H1 (cell line): Measurements from ENCODE around the gene ERP44. TPM values are rescaled to one million over a fixed set of nuclear protein-coding genes. Genes with fewer than 3 reads are reported as not detected.

Experiments
- CTCF ChIA-PET: fragments of 300-600 bp; sonication (Branson Sonifier 250); formaldehyde crosslinking; loops from one replicate; lab custom pipeline; 2021; ENCODE audit not compliant: partially characterized antibody; lab: Charles Lee
- POLR2A ChIA-PET: fragments of 300-600 bp; sonication (Branson Sonifier 250); formaldehyde crosslinking; loops from one replicate; lab custom pipeline; 2021; ENCODE audit warnings: inconsistent platforms; ENCODE audit not compliant: partially characterized antibody; lab: Charles Lee
- DNase-seq, 2 experiments: peaks; one replicate each; pipeline versions ENCODE4 v3.0.0 to v3.0.0-alpha.2; 2010 to 2022; ENCODE audit warnings: low spot score in 2 of 2, low read depth in 1 of 2, mixed read lengths in 1 of 2
- FAIRE-seq: peaks from 2 replicates; lab custom pipeline; 2011; peaks lifted over from hg19 to GRCh38; lab: Jason Lieb, UNC
- H2AFZ ChIP-seq: 2 replicates; pipeline ENCODE4 v1.8.1; 2012; ENCODE audit warnings: low read length, inconsistent platforms
- H2AK5ac ChIP-seq: 2 replicates; pipeline ENCODE4 v1.6.1; 2013; ENCODE audit warnings: low read depth, low read length
- H2BK120ac ChIP-seq: replicated peaks from 2 replicates; pipeline ENCODE3; 2013; ENCODE audit warnings: low read depth, low read length, inconsistent platforms
- H2BK12ac ChIP-seq: 2 replicates; pipeline ENCODE4 v1.6.1; 2013; ENCODE audit warnings: low read depth, low read length
- H2BK15ac ChIP-seq: 2 replicates; pipeline ENCODE4 v1.6.1; 2013; ENCODE audit warnings: low read length
- H2BK20ac ChIP-seq: 2 replicates; pipeline ENCODE4 v1.6.1; 2013; ENCODE audit warnings: low read length
- H2BK5ac ChIP-seq: 2 replicates; pipeline ENCODE4 v1.6.1; 2013; ENCODE audit warnings: low read depth, low read length
- H3K14ac ChIP-seq: 2 replicates; pipeline ENCODE4 v1.6.1; 2013; ENCODE audit warnings: inconsistent platforms; ENCODE audit not compliant: insufficient read length
- H3K18ac ChIP-seq: 2 replicates; pipeline ENCODE4 v1.6.1; 2013; ENCODE audit warnings: low read length; ENCODE audit errors: extremely low read depth
- H3K23ac ChIP-seq: 2 replicates; pipeline ENCODE4 v1.6.1; 2013; ENCODE audit warnings: inconsistent platforms; ENCODE audit not compliant: insufficient read length
- H3K23me2 ChIP-seq: 2 replicates; pipeline ENCODE4 v1.6.1; 2013; ENCODE audit warnings: low read depth, low read length
- H3K27ac ChIP-seq: 2 replicates; pipeline ENCODE4 v1.6.1; 2011; ENCODE audit warnings: low read depth, low read length, inconsistent platforms
- H3K27me3 ChIP-seq, 4 experiments: replicated peaks in 1 of 4; 1 replicate in 1 of 4; 2 replicates in 3 of 4; pipeline versions ENCODE4 v1.6.1 to v1.8.1; 2011 to 2013; ENCODE audit warnings: low read length in 3 of 4, mild to moderate bottlenecking in 3 of 4, inconsistent platforms in 2 of 4, mixed read lengths in 2 of 4, moderate library complexity in 1 of 4; ENCODE audit not compliant: control insufficient read depth in 3 of 4, insufficient read depth in 3 of 4; ENCODE audit errors: extremely low read depth in 1 of 4
- H3K36me3 ChIP-seq, 4 experiments: 2 replicates each; pipeline versions ENCODE4 v1.6.1 to v1.8.1; 2011 to 2013; ENCODE audit warnings: mild to moderate bottlenecking in 4 of 4, low read length in 3 of 4, moderate library complexity in 2 of 4, control low read depth in 1 of 4, inconsistent platforms in 1 of 4; ENCODE audit not compliant: insufficient read depth in 4 of 4, control insufficient read depth in 2 of 4
- H3K4ac ChIP-seq: replicated peaks from 2 replicates; pipeline ENCODE3; 2013; ENCODE audit warnings: low read length, low read depth, mixed read lengths, inconsistent platforms; ENCODE audit not compliant: insufficient read length
- H3K4me1 ChIP-seq, 4 experiments: replicated peaks in 1 of 4; 1 replicate in 1 of 4; 2 replicates in 3 of 4; pipeline versions ENCODE4 v1.6.1 to v1.8.1; 2011 to 2013; ENCODE audit warnings: low read length in 3 of 4, inconsistent platforms in 2 of 4, mixed read lengths in 1 of 4; ENCODE audit not compliant: insufficient read depth in 4 of 4, control insufficient read depth in 3 of 4
- H3K4me2 ChIP-seq, 2 experiments: 2 replicates each; pipeline versions ENCODE4 v1.6.1 to v1.8.1; 2011 to 2013; ENCODE audit warnings: low read depth in 2 of 2, low read length in 2 of 2, control low read depth in 1 of 2, inconsistent platforms in 1 of 2, mild to moderate bottlenecking in 1 of 2; ENCODE audit not compliant: insufficient read depth in 1 of 2
- H3K4me3 ChIP-seq, 4 experiments: fragments of 200-600, 300-600 bp in 1 of 4; sonication (generic), shearing (Covaris generic), sonication (Bioruptor Twin) in 1 of 4; 2 replicates each; pipeline versions ENCODE4 v1.5.1 to v1.8.1; 2011 to 2016; ENCODE audit warnings: low read length in 4 of 4, low read depth in 3 of 4, control low read depth in 2 of 4, inconsistent platforms in 2 of 4, mild to moderate bottlenecking in 2 of 4, mixed read lengths in 1 of 4, moderate library complexity in 1 of 4; ENCODE audit not compliant: insufficient read depth in 2 of 4; ENCODE audit errors: extremely low read depth in 1 of 4
- H3K56ac ChIP-seq: replicated peaks from 2 replicates; pipeline ENCODE3; 2013; ENCODE audit warnings: low read depth, mild to moderate bottlenecking, mixed read lengths, low read length, inconsistent platforms; ENCODE audit not compliant: insufficient read length
- H3K79me1 ChIP-seq: 2 replicates; pipeline ENCODE4 v1.6.1; 2013; ENCODE audit warnings: low read depth, low read length, control low read depth
- H3K79me2 ChIP-seq, 2 experiments: 2 replicates each; pipeline versions ENCODE4 v1.6.1 to v1.8.1; 2012 to 2013; ENCODE audit warnings: low read length in 2 of 2, mild to moderate bottlenecking in 2 of 2, inconsistent platforms in 1 of 2; ENCODE audit not compliant: insufficient read depth in 2 of 2, control insufficient read depth in 1 of 2
- H3K9ac ChIP-seq, 4 experiments: replicated peaks in 1 of 4; 1 replicate in 1 of 4; 2 replicates in 3 of 4; pipeline versions ENCODE4 v1.6.1 to v1.8.1; 2011 to 2013; ENCODE audit warnings: low read depth in 3 of 4, low read length in 3 of 4, control low read depth in 2 of 4, mild to moderate bottlenecking in 2 of 4, moderate library complexity in 2 of 4, inconsistent platforms in 1 of 4; ENCODE audit errors: extremely low read depth in 1 of 4
- H3K9me3 ChIP-seq, 2 experiments: 2 replicates each; pipeline versions ENCODE4 v1.6.1 to v1.8.1; 2012 to 2013; ENCODE audit warnings: mild to moderate bottlenecking in 2 of 2, moderate library complexity in 2 of 2, control low read depth in 1 of 2, inconsistent platforms in 1 of 2, low read depth in 1 of 2, low read length in 1 of 2, mixed read lengths in 1 of 2; ENCODE audit not compliant: insufficient read depth in 2 of 2
- H4K20me1 ChIP-seq, 2 experiments: replicated peaks in 1 of 2; 2 replicates each; pipeline versions ENCODE3 to v1.8.1; 2011 to 2013; ENCODE audit warnings: inconsistent platforms in 2 of 2, low read length in 2 of 2, mild to moderate bottlenecking in 1 of 2; ENCODE audit not compliant: insufficient read depth in 2 of 2, control insufficient read depth in 1 of 2
- H4K5ac ChIP-seq: 2 replicates; pipeline ENCODE4 v1.6.1; 2013; ENCODE audit warnings: low read length, low read depth, mixed read lengths, inconsistent platforms; ENCODE audit not compliant: insufficient read length
- H4K8ac ChIP-seq: 2 replicates; pipeline ENCODE4 v1.8.0; 2013; ENCODE audit warnings: mild to moderate bottlenecking, moderate library complexity, low read length, inconsistent platforms; ENCODE audit not compliant: insufficient read depth; ENCODE audit errors: extremely low read depth
- H4K91ac ChIP-seq: replicated peaks from 2 replicates; pipeline ENCODE3; 2013; ENCODE audit warnings: low read length, mixed read lengths, inconsistent platforms; ENCODE audit not compliant: insufficient read length
- EZH2 ChIP-seq: fragments of 200-600 bp; sonication (generic); IDR thresholded peaks from 2 replicates; pipeline ENCODE4 v1.7.1; 2012; ENCODE audit warnings: low read depth, mild to moderate bottlenecking, moderate library complexity, low read length, inconsistent platforms; ENCODE audit not compliant: severe bottlenecking
- WGBS, 2 experiments: shearing (Covaris generic) in 1 of 2; methylation state at CpG; one replicate each; pipeline versions ENCODE4 v1.1.6 to v1.1.7; 2013 to 2015; ENCODE audit warnings: low lambda C conversion rate in 2 of 2, mixed read lengths in 2 of 2, inconsistent platforms in 1 of 2, low coverage in 1 of 2, missing lambda C conversion rate in 1 of 2; ENCODE audit not compliant: insufficient replicate concordance in 2 of 2, insufficient coverage in 1 of 2, insufficient read length in 1 of 2; ENCODE audit errors: extremely low coverage in 1 of 2, missing lambda C conversion rate in 1 of 2; 5-methylcytosine and 5-hydroxymethylcytosine counted together
- polyA plus RNA-seq, 7 experiments: library from polyadenylated mRNA; depleted of rRNA in 3 of 7; stranded (reverse) in 5 of 7; unstranded in 2 of 7; fragments of >200 nt in 5 of 7; fragments of 200-250 nt in 2 of 7; gene quantifications; 1 replicate in 5 of 7; 2 replicates in 1 of 7; 4 replicates in 1 of 7; pipeline versions ENCODE4 v1.2.1 to v1.2.3, GENCODE V29; 2011 to 2013; ENCODE audit warnings: missing spikeins in 2 of 7, mixed read lengths in 2 of 7
- total RNA-seq: library from RNA; stranded (reverse); fragmentation: NEBNext Ultra II Directional; extraction: Animal tissue kit (Norgen Biotek cat#: 25700); gene quantifications from 2 replicates; pipeline ENCODE4 v1.2.1, GENCODE V29; 2021

Gene ERP44
- total and polyA plus RNA-seq, 2 of the 8 experiments (the other 6 are each of a cell fraction or from before 2014, with no cell fraction given), result 5.7 to 15.6 TPM

DNA sequence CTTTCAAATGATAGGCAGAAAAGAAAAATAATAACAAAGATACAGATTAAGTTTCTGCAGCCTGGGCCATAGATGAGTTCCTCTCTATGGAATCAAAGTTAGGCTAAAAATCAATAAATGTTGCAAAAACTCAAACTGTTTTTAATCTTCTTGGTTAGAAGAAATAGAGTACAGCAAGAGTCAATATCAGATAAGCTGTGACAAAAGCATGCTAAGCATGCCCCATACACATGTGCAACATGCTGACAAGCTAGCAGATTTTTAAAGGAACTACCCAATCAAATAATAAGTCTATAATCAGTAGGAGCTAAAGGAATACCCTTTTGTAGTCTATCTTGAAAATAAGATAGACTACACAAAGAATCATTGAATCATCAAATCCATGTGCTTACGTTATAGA, 6.7 kb downstream of the ERP44 start:
- H3K36me3 ChIP-seq, result no peaks in the 10 kb centered on the region
- FAIRE-seq, result no peak
- H3K23me2 ChIP-seq, result no peaks in the 10 kb centered on the region
- H2AFZ ChIP-seq, result no peak overlapping the region
- H3K4me3 ChIP-seq, result no peak overlapping the region
- no peak for DNase-seq
- H3K23ac ChIP-seq, result no peak overlapping the region
- no peak overlapping the region for H2BK20ac ChIP-seq
- WGBS, 2 experiments, result 71% methylated on average over 1 of the region's 1 CpG; no CpG with 5 or more reads in 1 of the 2 experiments
- H3K9me3 ChIP-seq, result no peaks in the 10 kb centered on the region
- ChIA-PET CTCF (no interaction called here), POLR2A (no interaction called here)
- H2AK5ac ChIP-seq, result no peak overlapping the region
- H3K4me1 ChIP-seq, result no peaks in the 10 kb centered on the region; a peak in 1 of 7 replicates
- H3K14ac ChIP-seq, result no peak overlapping the region
- no peak overlapping the region for H3K56ac ChIP-seq
- H4K20me1 ChIP-seq, result no peaks in the 10 kb centered on the region
- no peak overlapping the region for H4K5ac ChIP-seq
- H3K79me1 ChIP-seq, result no peaks in the 10 kb centered on the region
- no peak overlapping the region for H2BK5ac ChIP-seq
- H3K4me2 ChIP-seq, result no peak overlapping the region
- no peak overlapping the region for H2BK120ac ChIP-seq
- H4K8ac ChIP-seq, result no peak overlapping the region
- H3K79me2 ChIP-seq, result peaks cover 0 to 54% of the 10 kb centered on the region in 2 experiments; a peak in 2 of 4 replicates
- TF ChIP-seq EZH2, result no peak
- no peak overlapping the region for H3K9ac ChIP-seq
- no peak overlapping the region for H3K4ac ChIP-seq
- H3K18ac ChIP-seq, result no peak overlapping the region
- H4K91ac ChIP-seq, result no peak overlapping the region
- H2BK15ac ChIP-seq, result no peak overlapping the region
- H2BK12ac ChIP-seq, result no peak overlapping the region
- no peak overlapping the region for H3K27ac ChIP-seq
- no peaks in the 10 kb centered on the region for H3K27me3 ChIP-seq
